B cell (primary cell): ENCODE results near the gene BEND4.

Source experiments
- EZH2 ChIP-seq: IDR thresholded peaks from 2 replicates; pipeline ENCODE4 v1.6.1; 2012; ENCODE audit warnings: borderline replicate concordance, low read depth, mild to moderate bottlenecking, moderate library complexity, low read length; ENCODE audit not compliant: insufficient read depth, poor library complexity, severe bottlenecking
- TF ChIP-seq, protein P1 (sequence below): fragments of 200-600 bp; IDR thresholded peaks from one replicate; pipeline ENCODE4 v1.8.0; 2022; ENCODE audit warnings: antibody characterized with exemption, mild to moderate bottlenecking

DNA sequence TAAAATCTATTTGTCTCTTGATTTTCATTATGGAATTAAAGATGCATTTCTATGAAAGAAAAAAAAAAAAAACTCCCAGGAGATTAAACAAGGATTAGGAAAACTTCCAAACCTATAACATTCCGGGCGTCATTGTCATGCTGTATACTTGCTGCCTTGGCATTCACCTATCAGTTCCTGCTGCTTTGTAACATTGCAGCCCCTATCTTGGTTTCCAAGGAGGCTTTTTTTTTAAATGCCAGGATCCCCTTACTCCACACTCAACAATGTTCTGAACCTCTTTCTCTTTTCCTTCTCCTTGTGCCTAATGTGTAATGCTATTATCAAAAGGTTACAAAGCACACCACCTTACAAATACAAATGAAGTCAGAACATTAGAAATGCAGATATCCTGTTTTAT lies 20.5 kb upstream of the BEND4 start:
- TF ChIP-seq, protein P1, sequence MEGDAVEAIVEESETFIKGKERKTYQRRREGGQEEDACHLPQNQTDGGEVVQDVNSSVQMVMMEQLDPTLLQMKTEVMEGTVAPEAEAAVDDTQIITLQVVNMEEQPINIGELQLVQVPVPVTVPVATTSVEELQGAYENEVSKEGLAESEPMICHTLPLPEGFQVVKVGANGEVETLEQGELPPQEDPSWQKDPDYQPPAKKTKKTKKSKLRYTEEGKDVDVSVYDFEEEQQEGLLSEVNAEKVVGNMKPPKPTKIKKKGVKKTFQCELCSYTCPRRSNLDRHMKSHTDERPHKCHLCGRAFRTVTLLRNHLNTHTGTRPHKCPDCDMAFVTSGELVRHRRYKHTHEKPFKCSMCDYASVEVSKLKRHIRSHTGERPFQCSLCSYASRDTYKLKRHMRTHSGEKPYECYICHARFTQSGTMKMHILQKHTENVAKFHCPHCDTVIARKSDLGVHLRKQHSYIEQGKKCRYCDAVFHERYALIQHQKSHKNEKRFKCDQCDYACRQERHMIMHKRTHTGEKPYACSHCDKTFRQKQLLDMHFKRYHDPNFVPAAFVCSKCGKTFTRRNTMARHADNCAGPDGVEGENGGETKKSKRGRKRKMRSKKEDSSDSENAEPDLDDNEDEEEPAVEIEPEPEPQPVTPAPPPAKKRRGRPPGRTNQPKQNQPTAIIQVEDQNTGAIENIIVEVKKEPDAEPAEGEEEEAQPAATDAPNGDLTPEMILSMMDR = no peak
- TF ChIP-seq EZH2 = no peak
